SIG-M5 (cell line): Measurements from ENCODE around the gene SDK1.

Experiments used
- DNase-seq: peaks from one replicate; lab custom pipeline; 2025; lab: John Stamatoyannopoulos, UW

Gene SDK1

GRCh38 chr7:4136501-4137110 lies 835.6 kb downstream of the SDK1 start:
- DNase-seq: no peak

- DNase-seq: no peak
Observed at GRCh38 chr7:4137552-4137951, 836.5 kb downstream of the SDK1 start.

- DNase-seq: no peak
Observed at GRCh38 chr7:4138866-4139265, 837.8 kb downstream of the SDK1 start.

DNA sequence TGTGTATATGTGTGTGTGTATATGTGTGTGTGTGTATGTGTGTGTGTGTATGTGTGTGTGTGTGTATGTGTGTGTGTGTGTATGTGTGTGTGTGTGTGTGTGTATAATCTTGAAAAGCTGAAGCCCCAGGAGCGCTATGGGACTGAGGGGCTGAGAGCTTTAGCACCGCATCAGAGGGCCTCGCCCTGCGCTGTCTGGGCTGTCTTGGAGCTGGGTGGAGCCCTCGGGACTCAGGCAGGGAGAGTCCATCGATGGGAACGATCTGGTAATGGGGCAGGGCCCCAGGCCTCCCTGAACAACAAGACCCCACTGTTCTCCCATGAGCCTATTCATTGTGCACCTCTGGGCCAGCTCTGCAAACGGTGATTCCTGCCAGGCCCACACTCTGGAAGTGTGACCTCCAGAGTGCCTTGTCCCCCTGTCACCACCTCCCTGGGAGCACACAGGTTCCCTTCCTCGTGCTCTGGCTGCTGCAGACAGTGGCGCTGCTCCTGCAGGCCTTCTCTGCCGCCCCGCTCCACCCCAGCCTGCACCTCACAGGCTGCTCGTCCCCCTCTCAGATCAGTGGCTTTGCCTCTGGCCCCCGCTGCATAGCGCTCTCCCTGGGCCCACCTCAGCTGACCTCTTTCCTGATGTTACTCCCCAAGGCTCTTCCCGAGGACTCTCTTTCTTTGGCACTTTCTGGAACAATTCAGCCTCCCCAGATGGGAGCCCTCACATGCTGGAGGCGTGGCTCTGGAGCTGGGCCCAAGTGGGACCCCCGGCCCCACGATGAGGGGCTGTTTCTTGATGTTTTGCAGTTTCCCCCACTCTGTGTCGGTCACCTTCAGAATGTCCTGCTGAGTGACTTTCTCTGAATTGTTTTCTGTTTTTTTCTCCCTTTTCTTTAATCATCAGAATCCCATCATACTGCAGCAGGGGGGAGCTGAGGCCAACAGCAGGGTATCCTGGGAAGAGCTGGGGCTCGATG lies 838.9 kb downstream of the SDK1 start:
- no peak for DNase-seq

GRCh38 chr7:4140933-4141332 lies 839.9 kb downstream of the SDK1 start:
- DNase-seq: no peak

- DNase-seq: no peak
Observed at GRCh38 chr7:4143006-4143405, 842.0 kb downstream of the SDK1 start.

DNA sequence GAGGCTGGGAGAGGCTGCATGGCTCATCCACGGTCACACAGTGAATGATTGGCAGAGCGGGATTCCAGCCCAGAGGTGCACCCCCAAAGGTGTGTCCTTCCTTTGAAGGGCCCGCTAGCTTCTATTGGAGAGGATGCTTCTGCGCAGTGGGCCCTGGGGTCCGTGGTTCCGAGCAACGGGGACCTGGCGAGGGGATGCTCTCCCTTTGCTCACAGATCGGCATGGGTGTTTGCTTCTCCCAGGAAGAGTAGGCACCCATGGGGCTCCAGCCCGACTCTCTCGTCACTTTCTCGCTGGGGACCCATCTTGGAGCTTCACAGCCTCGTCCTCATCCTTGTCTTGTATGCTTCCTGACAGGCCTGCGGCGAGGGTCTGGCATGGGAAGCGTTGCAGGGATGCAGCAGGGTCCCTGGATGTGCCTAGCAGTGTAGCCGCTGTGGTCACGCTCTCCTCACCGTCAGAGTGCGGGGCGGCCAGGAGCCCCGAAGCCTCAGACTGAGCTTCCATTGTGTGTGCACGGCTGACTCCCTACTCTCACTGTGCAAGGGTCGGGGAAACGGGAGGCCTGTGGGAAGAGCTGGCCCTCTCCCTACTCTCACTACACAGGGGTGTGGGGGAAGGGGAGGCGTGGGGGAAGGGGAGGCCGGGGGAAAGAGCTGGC lies 842.6 kb downstream of the SDK1 start:
- DNase-seq: no peak

DNA sequence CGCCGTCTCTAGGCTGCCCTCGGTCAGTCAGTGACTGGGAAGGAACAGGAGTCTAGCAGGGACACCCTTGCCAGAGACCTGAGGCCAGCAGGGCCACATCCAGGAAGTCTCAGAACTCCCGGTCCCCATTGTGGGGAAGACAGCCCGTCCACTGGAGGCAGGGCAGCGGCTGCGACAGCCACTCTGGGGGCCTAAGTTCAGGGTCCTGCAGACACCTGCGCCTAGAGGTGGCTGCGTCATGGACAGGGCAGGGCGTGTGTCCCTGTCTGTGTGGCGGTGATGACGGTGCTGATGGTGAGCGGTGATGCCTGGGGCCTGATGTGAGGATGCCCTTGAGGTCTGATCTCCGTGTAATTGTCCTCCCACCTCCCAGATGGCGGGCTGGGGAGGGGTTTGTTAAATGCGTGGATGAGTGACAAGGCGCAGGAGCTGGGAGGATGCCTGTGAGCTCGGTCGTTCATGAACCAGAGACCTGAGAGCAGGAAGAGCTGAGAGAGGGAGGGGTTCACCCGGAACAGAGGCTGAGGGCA lies 843.2 kb downstream of the SDK1 start:
- DNase-seq: no peak

- DNase-seq: no peak
Observed at GRCh38 chr7:4144811-4145510, 843.9 kb downstream of the SDK1 start.

DNA sequence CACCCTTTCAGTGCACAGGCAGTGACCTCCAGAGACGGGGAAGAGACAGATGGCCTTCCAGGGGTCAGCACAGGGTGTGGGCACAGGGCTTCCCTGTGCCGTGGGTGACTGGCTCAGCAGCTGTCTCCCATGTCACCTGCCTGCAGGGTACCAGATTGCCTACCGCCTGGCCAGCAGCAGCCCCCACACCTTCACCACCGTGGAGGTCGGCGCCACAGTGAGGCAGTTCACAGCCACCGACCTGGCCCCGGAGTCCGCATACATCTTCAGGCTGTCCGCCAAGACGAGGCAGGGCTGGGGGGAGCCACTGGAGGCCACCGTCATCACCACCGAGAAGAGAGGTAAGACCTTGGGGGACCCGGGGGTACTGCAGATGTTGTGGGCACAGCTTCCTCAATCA lies 844.5 kb downstream of the SDK1 start:
- DNase-seq: no peak

DNA sequence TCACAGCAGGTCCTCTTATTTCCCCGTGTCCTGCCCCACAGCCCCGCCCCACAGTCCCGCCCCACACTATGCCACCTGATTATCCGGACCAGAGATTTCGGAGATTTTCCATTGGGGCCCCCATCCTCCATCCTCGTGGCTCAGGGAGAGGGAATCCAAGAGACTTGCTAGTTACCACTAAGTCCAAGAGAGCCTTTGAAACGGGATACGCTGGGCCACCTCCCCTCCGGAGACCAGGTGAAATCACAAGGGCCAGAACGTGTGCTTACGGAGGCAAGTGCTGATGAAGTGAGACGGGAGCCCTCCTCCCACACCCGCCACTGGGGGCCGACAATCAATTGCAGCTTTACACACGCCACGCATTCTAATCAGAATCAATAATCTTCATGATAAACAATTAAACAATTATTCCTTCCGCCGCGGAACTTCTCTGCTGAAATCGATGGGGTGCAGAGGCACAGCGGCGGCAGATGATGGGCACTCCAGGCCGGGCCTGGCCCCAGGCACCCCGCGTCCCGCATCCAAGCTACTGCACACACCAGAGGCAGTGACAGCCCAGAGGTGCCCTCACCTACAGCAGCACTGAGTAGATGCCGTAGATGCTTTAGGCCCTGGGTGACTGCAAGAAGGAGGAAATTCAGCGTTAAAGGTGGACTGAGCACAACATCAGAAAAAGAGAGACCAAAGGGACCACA lies 847.0 kb downstream of the SDK1 start:
- no peak for DNase-seq

GRCh38 chr7:4149236-4149635 lies 848.2 kb downstream of the SDK1 start:
- no peak for DNase-seq

- DNase-seq: no peak
Observed at GRCh38 chr7:4149645-4150044, 848.6 kb downstream of the SDK1 start.

DNA sequence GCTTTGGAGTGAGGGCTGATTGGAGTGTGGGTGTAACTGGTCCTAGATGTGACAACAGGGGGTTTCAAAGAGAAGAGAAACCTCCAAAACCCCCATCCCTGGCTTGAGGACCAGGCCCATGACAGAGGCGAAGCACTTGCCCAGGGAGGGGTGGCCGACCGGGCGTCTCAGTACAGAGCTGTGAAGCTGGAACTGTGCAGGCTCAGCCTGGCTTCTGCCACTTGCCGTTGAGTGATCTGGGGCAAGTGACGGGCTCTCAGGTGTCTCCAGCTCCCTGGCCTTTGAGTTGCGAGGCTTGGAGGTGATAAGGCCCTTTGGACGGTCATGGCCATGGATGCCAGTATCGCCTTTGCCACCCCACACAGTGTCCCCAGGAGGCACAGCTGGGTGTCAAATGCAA lies 849.7 kb downstream of the SDK1 start:
- no peak for DNase-seq

- DNase-seq: no peak
Observed at GRCh38 chr7:4151524-4151923, 850.5 kb downstream of the SDK1 start.

GRCh38 chr7:4151926-4152549 lies 851.0 kb downstream of the SDK1 start:
- DNase-seq: no peak

- DNase-seq: no peak
Observed at GRCh38 chr7:4154882-4155535, 854.0 kb downstream of the SDK1 start.

DNA sequence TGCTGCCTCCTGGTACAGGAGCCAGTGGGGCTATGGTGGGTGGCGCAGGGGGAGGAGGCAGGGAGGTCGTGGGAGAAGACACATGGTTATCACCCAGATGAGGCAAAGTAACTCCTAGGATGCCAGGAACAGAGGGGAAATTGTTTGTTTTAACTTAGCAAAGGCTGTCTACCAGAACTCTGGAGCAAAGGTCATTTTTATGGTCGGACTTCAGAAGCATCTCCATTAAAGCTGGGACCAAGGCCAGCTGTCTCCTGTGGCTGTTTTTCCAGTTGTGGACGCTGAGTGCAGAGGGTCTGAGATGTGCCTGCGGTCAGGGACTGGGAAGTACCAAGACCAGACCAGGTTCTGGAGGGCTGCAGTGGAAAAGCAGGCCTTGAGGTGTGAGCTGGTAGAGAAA lies 855.1 kb downstream of the SDK1 start:
- DNase-seq: no peak

DNA sequence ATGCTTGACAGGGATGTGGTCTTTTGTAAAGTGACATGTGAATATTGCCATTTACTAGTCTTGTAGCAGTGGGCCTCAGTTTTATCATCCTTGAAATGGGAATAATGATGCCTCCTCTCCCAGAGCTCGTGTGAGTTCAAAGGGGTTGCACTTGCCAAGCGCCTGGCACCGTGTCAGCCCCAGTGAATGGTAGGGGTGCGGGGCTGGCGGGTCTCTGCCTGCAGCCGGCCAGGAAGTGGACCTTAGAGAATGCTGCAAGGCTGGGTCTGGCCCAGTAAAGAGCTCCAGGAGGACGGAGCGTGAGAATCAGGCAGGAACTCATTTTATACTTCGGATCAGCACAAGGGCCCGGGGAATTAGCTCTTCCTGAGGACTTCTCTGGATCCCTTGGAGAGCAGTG lies 856.6 kb downstream of the SDK1 start:
- DNase-seq: no peak

- no peak for DNase-seq
Observed at GRCh38 chr7:4158441-4159153, 857.5 kb downstream of the SDK1 start.
